NB4 (cell line): ENCODE results near the gene OLFM4.

Experiments used
- CTCF ChIP-seq: IDR thresholded peaks from one replicate; pipeline ENCODE4 v1.5.1; 2012; ENCODE audit warnings: low read depth, low read length
- MAX ChIP-seq: IDR thresholded peaks from 2 replicates; pipeline ENCODE4 v1.6.1; 2011; ENCODE audit warnings: low read depth, low read length
- MYC ChIP-seq: IDR thresholded peaks from 2 replicates; pipeline ENCODE4 v1.6.1; 2011; ENCODE audit warnings: low read depth, low read length
- POLR2A ChIP-seq: IDR thresholded peaks from 2 replicates; pipeline ENCODE4 v1.6.1; 2011; ENCODE audit warnings: mild to moderate bottlenecking; ENCODE audit not compliant: insufficient read length; ENCODE audit errors: extremely low read depth

GRCh38 chr13:53060840-53061490 is 32.4 kb downstream of the OLFM4 start:
- TF ChIP-seq CTCF = no peak
- no peak for TF ChIP-seq MYC
- TF ChIP-seq MAX = no peak
- no peak for TF ChIP-seq POLR2A
